HepG2 (cell line): ENCODE measurements around the gene CYP4F22. TPM values are rescaled to one million over a fixed set of nuclear protein-coding genes. Genes with fewer than 3 reads are reported as not detected.

ENCODE experiments used
- ATAC-seq: fragments of 200-7000 bp; cut with Tn5 transposase; 3 replicates; pipeline ENCODE4 v1.9.1; 2020; ENCODE audit warnings: mild to moderate bottlenecking, moderate library complexity
- BruUV-seq: library from RNA; stranded (reverse); fragments of 400-500 nt; replicated peaks from 2 replicates; lab custom pipeline; 2021; lab: Mats Ljungman, UMichigan
- CTCF ChIA-PET: fragments of 300-600 bp; formaldehyde crosslinking; extraction: SDS; loops from one replicate; lab custom pipeline; 2021; ENCODE audit warnings: low total read pairs, inconsistent platforms, low intra/inter-chr PET ratio; lab: Yijun Ruan, JAX
- POLR2A ChIA-PET: fragments of 350-600 bp; sonication (Branson Sonifier 250); formaldehyde crosslinking; loops from one replicate; lab custom pipeline; 2020; ENCODE audit warnings: antibody characterized with exemption, inconsistent platforms; lab: Yijun Ruan, JAX
- DNase-seq: peaks from one replicate; pipeline ENCODE4 v3.0.0-alpha.2; 2015; ENCODE audit warnings: low spot score
- FAIRE-seq: peaks from 3 replicates; lab custom pipeline; 2011; peaks lifted over from hg19 to GRCh38; lab: Jason Lieb, UNC
- H2AFZ ChIP-seq: one replicate; pipeline ENCODE4 v1.6.1; 2011; ENCODE audit warnings: low read length, inconsistent platforms
- H3K27ac ChIP-seq: fragments of 300-600 bp; 3 replicates; pipeline ENCODE4 v1.8.0; 2011; ENCODE audit warnings: mixed run types, mild to moderate bottlenecking, mixed read lengths, low read length, inconsistent platforms; ENCODE audit not compliant: insufficient read depth; ENCODE audit errors: extremely low read length
- H3K27me3 ChIP-seq, 2 experiments: fragments of 200-600 bp in 1 of 2; 2 replicates in 1 of 2; 3 replicates in 1 of 2; pipeline versions ENCODE4 v1.6.0 to v1.8.0; 2011; ENCODE audit warnings: low read length in 2 of 2, mild to moderate bottlenecking in 2 of 2, moderate library complexity in 2 of 2, inconsistent platforms in 1 of 2; ENCODE audit not compliant: insufficient read depth in 2 of 2, control insufficient read depth in 1 of 2
- H3K36me3 ChIP-seq, 2 experiments: fragments of 200-600 bp in 1 of 2; replicated peaks in 1 of 2; 2 replicates in 1 of 2; 3 replicates in 1 of 2; pipeline versions ENCODE4 v1.5.1 to v1.8.0; 2011; ENCODE audit warnings: low read length in 2 of 2, inconsistent platforms in 1 of 2; ENCODE audit not compliant: insufficient read depth in 2 of 2, control insufficient read depth in 1 of 2
- H3K4me1 ChIP-seq: 2 replicates; pipeline ENCODE4 v1.5.1; 2012; ENCODE audit warnings: low read length, inconsistent platforms; ENCODE audit not compliant: insufficient read depth
- H3K4me2 ChIP-seq: 2 replicates; pipeline ENCODE4 v1.6.0; 2011; ENCODE audit warnings: low read depth, low read length, inconsistent platforms
- H3K4me3 ChIP-seq, 3 experiments: fragments of 200-600 bp in 1 of 3; sonication (generic), shearing (Covaris generic) in 1 of 3; replicated peaks in 1 of 3; 2 replicates each; pipeline ENCODE4 v1.5.1; 2011 to 2016; ENCODE audit warnings: low read length in 3 of 3, inconsistent platforms in 2 of 3, low read depth in 2 of 3, mild to moderate bottlenecking in 2 of 3, control low read depth in 1 of 3, mixed read lengths in 1 of 3; ENCODE audit not compliant: insufficient read depth in 1 of 3
- H3K79me2 ChIP-seq: one replicate; pipeline ENCODE4 v1.6.1; 2011; ENCODE audit warnings: low read length, inconsistent platforms; ENCODE audit not compliant: insufficient read depth
- H3K9ac ChIP-seq: 2 replicates; pipeline ENCODE4 v1.6.0; 2011; ENCODE audit warnings: mild to moderate bottlenecking, low read depth, low read length, inconsistent platforms; ENCODE audit not compliant: insufficient read depth
- H3K9me3 ChIP-seq: 2 replicates; pipeline ENCODE4 v1.5.1; 2012; ENCODE audit warnings: mild to moderate bottlenecking, low read length
- H4K20me1 ChIP-seq: 2 replicates; pipeline ENCODE4 v1.6.0; 2011; ENCODE audit warnings: inconsistent platforms, mild to moderate bottlenecking, low read length, moderate library complexity; ENCODE audit not compliant: insufficient read depth
- ARHGAP35 ChIP-seq: sonication (generic); formaldehyde crosslinking; IDR thresholded peaks from 2 replicates; pipeline ENCODE4 v1.9.0; 2022; ENCODE audit warnings: mild to moderate bottlenecking, inconsistent platforms, moderate library complexity, missing genetic modification reagents, borderline replicate concordance
- HNRNPH1 ChIP-seq: fragments of 200-400 bp; formaldehyde crosslinking; optimal IDR thresholded peaks from 2 replicates; pipeline ENCODE3; 2017; ENCODE audit warnings: mild to moderate bottlenecking, low read depth, low read length
- IRF2 ChIP-seq: IDR thresholded peaks from 2 replicates; pipeline ENCODE4 v1.6.1; 2018; ENCODE audit warnings: missing genetic modification reagents, missing compliant biosample characterization
- NFE2L1 ChIP-seq: sonication (generic); formaldehyde crosslinking; IDR thresholded peaks from 2 replicates; pipeline ENCODE4 v1.4.0; 2020; ENCODE audit warnings: missing genetic modification reagents, mild to moderate bottlenecking, borderline replicate concordance
- NFKB2 ChIP-seq: sonication (generic); formaldehyde crosslinking; IDR thresholded peaks from 2 replicates; pipeline ENCODE4 v1.4.0; 2020; ENCODE audit warnings: missing genetic modification reagents, borderline replicate concordance
- RBM39 ChIP-seq: fragments of 200-400 bp; formaldehyde crosslinking; IDR thresholded peaks from one replicate; pipeline ENCODE4 v1.6.1; 2018; ENCODE audit warnings: antibody characterized with exemption, mild to moderate bottlenecking, low read depth, low read length; ENCODE audit not compliant: poor library complexity, severe bottlenecking
- SALL1 ChIP-seq: sonication (generic); formaldehyde crosslinking; IDR thresholded peaks from 2 replicates; pipeline ENCODE4 v1.8.0; 2022; ENCODE audit warnings: mild to moderate bottlenecking, missing genetic modification reagents
- TEAD3 ChIP-seq: optimal IDR thresholded peaks from 2 replicates; pipeline ENCODE3; 2016; ENCODE audit warnings: borderline replicate concordance
- TP53 ChIP-seq: sonication (generic); formaldehyde crosslinking; conservative IDR thresholded peaks from 2 replicates; pipeline ENCODE4 v1.4.0; 2020; ENCODE audit warnings: missing genetic modification reagents
- ZBTB25 ChIP-seq: IDR thresholded peaks from 2 replicates; pipeline ENCODE4 v1.6.1; 2018; ENCODE audit warnings: missing genetic modification reagents
- ZKSCAN8 ChIP-seq: IDR thresholded peaks from 2 replicates; pipeline ENCODE4 v1.6.1; 2016; ENCODE audit warnings: borderline replicate concordance, missing genetic modification reagents, missing compliant biosample characterization
- ZNF513 ChIP-seq: sonication (generic); formaldehyde crosslinking; conservative IDR thresholded peaks from 2 replicates; pipeline ENCODE4 v1.5.0; 2020; ENCODE audit warnings: missing genetic modification reagents
- ZNF556 ChIP-seq: sonication (generic); formaldehyde crosslinking; IDR thresholded peaks from 2 replicates; pipeline ENCODE4 v1.4.0; 2020; ENCODE audit warnings: mild to moderate bottlenecking, missing genetic modification reagents, borderline replicate concordance
- ZNF629 ChIP-seq: sonication (generic); formaldehyde crosslinking; conservative IDR thresholded peaks from 2 replicates; pipeline ENCODE4 v1.5.0; 2020; ENCODE audit warnings: missing genetic modification reagents
- ZSCAN22 ChIP-seq: sonication (generic); formaldehyde crosslinking; IDR thresholded peaks from 2 replicates; pipeline ENCODE4 v1.4.0; 2020; ENCODE audit warnings: mild to moderate bottlenecking, missing genetic modification reagents
- WGBS: methylation state at CpG from one replicate; pipeline ENCODE4 v1.1.6; 2017; ENCODE audit warnings: low lambda C conversion rate; 5-methylcytosine and 5-hydroxymethylcytosine counted together
- in situ Hi-C: cut with HindIII; loops from 2 replicates; pipeline ENCODE4 v1.10.0; 2017; ENCODE audit warnings: low pct_unique_long_range_greater_than_20kb; ENCODE audit not compliant: extremely low pct_ligation_motif_present
- intact Hi-C: fragments of 100-400 bp; cut with micrococcal nuclease; formaldehyde crosslinking; loops from one replicate; pipeline ENCODE4 v1.10.0; 2022; ENCODE audit not compliant: unreplicated experiment
- polyA plus RNA-seq, 8 experiments: library from polyadenylated mRNA; depleted of rRNA in 3 of 8; stranded (reverse) in 7 of 8; unstranded in 1 of 8; fragments of >200 nt; fragmentation: Illumina TruSeq in 4 of 8; extraction: Trizol in 4 of 8; gene quantifications; 2 replicates each; pipeline versions ENCODE4 v1.2.1 to v1.2.3, GENCODE V29; 2011 to 2016; ENCODE audit warnings: low read depth in 4 of 8, missing spikeins in 1 of 8, mixed read lengths in 1 of 8; ENCODE audit not compliant: insufficient read depth in 1 of 8
- total RNA-seq, 5 experiments: library from RNA; depleted of rRNA; stranded (reverse); fragments of >200 nt; fragmentation: Illumina TruSeq; extraction: Trizol; gene quantifications; 2 replicates each; pipeline ENCODE4 v1.2.3, GENCODE V29; 2016; ENCODE audit warnings: low read depth in 1 of 5
- TF ChIP-seq, protein P1 (sequence below): sonication (generic); formaldehyde crosslinking; IDR thresholded peaks from 2 replicates; pipeline ENCODE4 v1.5.0; 2020; ENCODE audit warnings: mild to moderate bottlenecking, missing genetic modification reagents

CYP4F22 gene
- total and polyA plus RNA-seq, 2 of the 13 experiments (the other 11 are each of a cell fraction or from before 2014, with no cell fraction given) = 0.05 TPM; not detected in 1

GRCh38 chr19:15534957-15535864 is 26.9 kb downstream of the CYP4F22 start:
- H3K9ac ChIP-seq = no peak overlapping the region
- ATAC-seq (no peak), FAIRE-seq (no peak), DNase-seq (no peak)
- no peaks in the 10 kb centered on the region; the same call in 1 of the 2 replicates for H3K9me3 ChIP-seq
- CTCF ChIA-PET = no interaction called here
- no peak overlapping the region for H3K4me3 ChIP-seq
- no peak for TF ChIP-seq TEAD3
- TF ChIP-seq, protein P1, sequence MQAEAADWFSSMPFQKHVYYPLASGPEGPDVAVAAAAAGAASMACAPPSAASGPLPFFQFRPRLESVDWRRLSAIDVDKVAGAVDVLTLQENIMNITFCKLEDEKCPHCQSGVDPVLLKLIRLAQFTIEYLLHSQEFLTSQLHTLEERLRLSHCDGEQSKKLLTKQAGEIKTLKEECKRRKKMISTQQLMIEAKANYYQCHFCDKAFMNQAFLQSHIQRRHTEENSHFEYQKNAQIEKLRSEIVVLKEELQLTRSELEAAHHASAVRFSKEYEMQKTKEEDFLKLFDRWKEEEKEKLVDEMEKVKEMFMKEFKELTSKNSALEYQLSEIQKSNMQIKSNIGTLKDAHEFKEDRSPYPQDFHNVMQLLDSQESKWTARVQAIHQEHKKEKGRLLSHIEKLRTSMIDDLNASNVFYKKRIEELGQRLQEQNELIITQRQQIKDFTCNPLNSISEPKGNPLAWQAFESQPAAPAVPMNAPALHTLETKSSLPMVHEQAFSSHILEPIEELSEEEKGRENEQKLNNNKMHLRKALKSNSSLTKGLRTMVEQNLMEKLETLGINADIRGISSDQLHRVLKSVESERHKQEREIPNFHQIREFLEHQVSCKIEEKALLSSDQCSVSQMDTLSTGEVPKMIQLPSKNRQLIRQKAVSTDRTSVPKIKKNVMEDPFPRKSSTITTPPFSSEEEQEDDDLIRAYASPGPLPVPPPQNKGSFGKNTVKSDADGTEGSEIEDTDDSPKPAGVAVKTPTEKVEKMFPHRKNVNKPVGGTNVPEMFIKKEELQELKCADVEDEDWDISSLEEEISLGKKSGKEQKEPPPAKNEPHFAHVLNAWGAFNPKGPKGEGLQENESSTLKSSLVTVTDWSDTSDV = no peak
- no peak for TF ChIP-seq RBM39
- TF ChIP-seq ZKSCAN8 (CRISPR knock-in tag) = no peak
- no peak for TF ChIP-seq NFKB2 (CRISPR knock-in tag)
- no peak for TF ChIP-seq ARHGAP35 (CRISPR knock-in tag)
- TF ChIP-seq NFE2L1 (CRISPR knock-in tag) = no peak
- no peak for TF ChIP-seq ZNF629
- TF ChIP-seq ZNF513 (CRISPR knock-in tag) = no peak
- TF ChIP-seq IRF2 (CRISPR knock-in tag) = no peak
- TF ChIP-seq SALL1 (CRISPR knock-in tag) = no peak
- TF ChIP-seq ZBTB25 (CRISPR knock-in tag) = no peak
- TF ChIP-seq ZSCAN22 (CRISPR knock-in tag) = no peak
- no peak for TF ChIP-seq TP53 (CRISPR knock-in tag)
- TF ChIP-seq HNRNPH1 = no peak
- TF ChIP-seq ZNF556 (CRISPR knock-in tag) = no peak
- no peaks in the 10 kb centered on the region for H3K79me2 ChIP-seq
- no peaks in the 10 kb centered on the region for H4K20me1 ChIP-seq
- BruUV-seq = no TSS peak
- no peak overlapping the region for H3K4me2 ChIP-seq
- WGBS = 15% methylated on average over 6 of the region's 6 CpGs
- no peak overlapping the region for H2AFZ ChIP-seq
- in situ Hi-C loops (no loop called here), intact Hi-C loops (no loop called here)
- 0 out of 5 replicates have a peak, but pooled peaks cover 0 to 4% of the 10 kb centered on the region in 2 experiments for H3K27me3 ChIP-seq
- POLR2A ChIA-PET = no interaction called here
- H3K36me3 ChIP-seq = no peaks in the 10 kb centered on the region
- H3K27ac ChIP-seq = no peak overlapping the region
- H3K4me1 ChIP-seq = peaks cover under 1% of the 10 kb centered on the region
